Forelimb muscle (tissue), 1 donor: Measurements from ENCODE around the gene IRAK2. TPM values are rescaled to one million over a fixed set of nuclear protein-coding genes. Genes with fewer than 3 reads are reported as not detected.
"Not testable (repeated sequence)": the region's sequence is repeated elsewhere in the genome, so short reads cannot be mapped to it uniquely, and the experiment has no call there.

ENCODE experiments used
- DNase-seq: peaks from one replicate; pipeline ENCODE4 v3.0.0-alpha.2; 2013; ENCODE audit warnings: low read depth
- polyA plus RNA-seq: library from polyadenylated mRNA; unstranded; fragments of 120-200 nt; gene quantifications from one replicate; pipeline ENCODE4 v1.2.1, GENCODE V29; 2013; ENCODE audit not compliant: insufficient read length

The IRAK2 gene
- polyA plus RNA-seq, 1 donor, result 0.94 TPM

DNA sequence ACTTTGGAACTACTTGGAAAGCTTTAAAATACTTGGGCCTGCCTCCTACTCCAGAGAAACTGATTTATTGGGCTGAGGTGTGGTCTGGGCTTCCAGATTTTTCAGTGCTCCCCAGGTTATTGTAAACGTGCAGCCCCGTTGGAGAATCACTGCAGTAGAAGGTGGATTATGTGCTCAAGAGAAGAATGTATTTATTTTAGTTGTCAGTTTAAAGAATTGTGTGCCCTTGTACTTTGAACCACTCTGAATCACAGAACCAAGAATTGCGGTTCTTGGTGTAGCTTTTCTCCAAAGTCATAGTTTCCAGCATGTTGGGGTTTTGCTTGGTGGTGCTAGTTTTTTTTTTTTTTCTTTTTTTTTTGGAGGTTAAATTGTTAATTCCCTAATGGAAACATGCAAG lies 85.1 kb downstream of the IRAK2 start:
- no peak for DNase-seq

DNA sequence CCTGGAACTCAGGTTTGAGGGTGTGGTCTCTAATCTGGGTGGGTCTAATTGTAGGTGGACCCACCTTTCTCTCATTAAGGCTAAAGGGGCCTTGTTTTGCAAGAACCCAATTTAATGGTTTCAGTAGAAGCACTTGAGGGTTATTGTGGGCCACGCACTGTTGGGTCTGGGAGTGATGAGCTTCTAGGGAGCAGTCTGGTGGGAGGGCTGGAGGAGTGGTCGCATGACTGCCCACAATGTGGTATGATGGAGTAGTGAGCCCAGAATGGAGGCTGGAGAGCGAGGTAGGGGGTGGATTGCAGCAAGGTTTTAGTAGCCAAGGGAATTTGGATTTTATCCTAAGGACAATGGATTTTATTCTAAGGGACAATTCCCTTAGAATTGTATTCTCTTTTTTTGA lies 86.3 kb downstream of the IRAK2 start:
- DNase-seq, result no peak

DNA sequence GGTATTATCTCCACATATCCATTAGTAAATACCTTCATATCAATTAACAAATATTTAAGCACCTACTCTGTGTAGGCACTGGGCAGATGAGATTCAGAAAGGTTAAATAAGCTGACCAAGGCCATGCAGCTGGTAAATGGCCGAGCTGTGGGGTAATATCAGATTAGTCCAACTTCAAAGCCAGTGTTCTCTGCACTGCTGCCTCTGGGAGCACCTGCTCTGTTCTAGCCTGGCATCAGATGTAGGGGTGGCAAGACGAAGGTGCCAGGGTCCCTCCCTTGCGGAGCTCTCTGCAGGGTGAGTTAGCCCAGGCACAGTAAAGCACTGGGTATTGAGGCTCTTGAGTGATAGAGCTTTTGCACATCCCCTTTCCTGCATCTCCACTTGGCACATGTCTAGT lies 89.0 kb downstream of the IRAK2 start:
- DNase-seq, result no peak

DNA sequence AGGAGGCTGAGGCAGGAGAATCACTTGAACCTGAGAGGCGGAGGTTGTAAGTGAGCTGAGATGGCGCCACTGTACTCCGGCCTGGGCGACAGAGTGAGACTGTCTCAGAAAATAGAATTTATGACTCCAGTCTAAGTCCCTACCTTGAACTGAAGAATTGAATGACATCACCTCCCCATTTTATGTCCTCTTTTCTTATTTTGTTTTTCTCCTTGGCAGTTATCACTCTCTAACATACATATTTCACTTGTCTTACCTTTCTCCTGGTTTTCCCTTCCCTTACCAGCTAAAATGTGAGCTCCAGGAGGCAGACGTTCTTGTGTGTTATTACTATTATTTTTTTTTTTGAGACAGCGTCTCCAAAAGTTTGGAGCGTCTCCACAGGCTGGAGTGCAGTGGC lies 91.1 kb downstream of the IRAK2 start:
- no peak for DNase-seq

DNA sequence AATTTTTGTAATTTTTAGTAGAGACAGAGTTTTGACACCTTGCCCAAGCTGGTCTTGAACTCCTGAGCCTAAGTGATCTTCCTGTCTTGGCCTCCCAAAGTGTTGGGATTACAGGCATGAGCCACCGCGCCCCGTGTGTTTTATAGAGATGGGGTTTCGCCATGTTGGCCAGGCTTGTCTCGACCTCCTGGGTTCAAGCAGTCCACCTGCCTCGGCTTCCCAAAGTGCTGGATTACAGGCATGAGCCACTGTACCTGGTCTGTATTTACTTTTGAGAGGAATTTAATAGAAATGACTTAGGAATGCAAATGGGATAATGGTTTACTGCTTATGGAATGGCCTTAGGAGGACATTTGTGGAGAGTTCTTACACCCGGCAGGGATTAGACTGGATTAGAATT lies 94.3 kb downstream of the IRAK2 start:
- DNase-seq, result no peak

DNA sequence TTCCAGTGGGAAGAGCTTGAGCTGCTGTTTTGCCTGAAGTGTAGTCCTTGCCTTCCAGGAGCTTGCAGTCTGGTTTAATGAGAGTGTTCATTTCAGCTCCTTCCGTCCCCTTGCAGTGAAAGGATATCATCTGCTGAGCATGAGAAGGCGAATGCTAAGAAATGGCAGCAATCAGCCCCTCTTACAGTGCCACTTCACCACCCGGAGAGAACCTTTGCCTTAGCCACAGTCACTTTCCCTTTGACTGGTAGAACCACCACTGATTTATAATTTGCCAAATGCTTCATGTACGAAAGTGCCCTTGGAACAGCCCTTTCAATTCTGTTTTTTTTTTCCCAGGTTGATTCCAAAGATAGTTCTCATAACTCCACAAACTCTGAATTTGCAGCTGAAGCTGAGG lies 95.1 kb downstream of the IRAK2 start:
- no peak for DNase-seq

DNA sequence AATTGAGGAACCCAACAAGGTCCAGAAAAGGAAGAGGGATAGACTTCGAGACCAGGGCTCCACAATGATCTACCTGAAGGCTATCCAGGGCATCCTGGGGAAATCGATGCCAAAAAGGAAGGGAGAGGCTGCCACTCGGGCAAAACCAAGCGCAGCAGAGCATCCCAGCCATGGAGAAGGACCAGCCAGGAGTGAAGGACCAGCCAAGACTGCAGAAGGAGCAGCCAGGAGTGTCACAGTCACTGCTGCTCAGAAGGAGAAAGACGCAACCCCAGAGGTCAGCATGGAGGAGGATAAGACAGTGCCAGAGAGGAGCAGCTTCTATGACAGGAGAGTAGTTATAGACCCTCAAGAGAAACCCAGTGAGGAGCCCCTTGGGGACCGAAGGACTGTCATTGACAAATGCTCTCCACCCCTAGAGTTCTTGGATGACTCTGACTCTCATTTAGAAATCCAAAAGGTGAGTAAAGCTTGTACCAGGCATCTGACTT lies 95.5 kb downstream of the IRAK2 start:
- no peak for DNase-seq

DNA sequence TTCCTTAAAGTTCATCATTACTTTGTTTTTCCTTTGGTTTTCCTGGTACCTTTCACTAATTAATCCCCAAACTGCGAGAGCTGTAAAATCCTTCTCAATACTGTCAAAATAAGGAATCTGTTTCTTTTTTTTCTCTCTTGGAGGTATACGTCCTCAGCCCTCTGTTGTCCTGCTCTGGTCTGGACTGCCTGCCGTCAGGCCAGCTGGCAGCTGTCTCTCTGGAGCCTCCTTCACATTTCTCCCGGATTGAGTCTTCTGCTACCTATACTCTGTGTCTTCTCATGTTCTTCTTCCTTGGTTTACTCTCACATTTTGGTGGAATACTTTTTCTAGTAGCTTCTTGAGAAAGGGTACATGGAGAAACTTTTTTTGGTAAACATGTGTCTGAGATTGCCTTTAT lies 97.3 kb downstream of the IRAK2 start:
- DNase-seq, result no peak

DNA sequence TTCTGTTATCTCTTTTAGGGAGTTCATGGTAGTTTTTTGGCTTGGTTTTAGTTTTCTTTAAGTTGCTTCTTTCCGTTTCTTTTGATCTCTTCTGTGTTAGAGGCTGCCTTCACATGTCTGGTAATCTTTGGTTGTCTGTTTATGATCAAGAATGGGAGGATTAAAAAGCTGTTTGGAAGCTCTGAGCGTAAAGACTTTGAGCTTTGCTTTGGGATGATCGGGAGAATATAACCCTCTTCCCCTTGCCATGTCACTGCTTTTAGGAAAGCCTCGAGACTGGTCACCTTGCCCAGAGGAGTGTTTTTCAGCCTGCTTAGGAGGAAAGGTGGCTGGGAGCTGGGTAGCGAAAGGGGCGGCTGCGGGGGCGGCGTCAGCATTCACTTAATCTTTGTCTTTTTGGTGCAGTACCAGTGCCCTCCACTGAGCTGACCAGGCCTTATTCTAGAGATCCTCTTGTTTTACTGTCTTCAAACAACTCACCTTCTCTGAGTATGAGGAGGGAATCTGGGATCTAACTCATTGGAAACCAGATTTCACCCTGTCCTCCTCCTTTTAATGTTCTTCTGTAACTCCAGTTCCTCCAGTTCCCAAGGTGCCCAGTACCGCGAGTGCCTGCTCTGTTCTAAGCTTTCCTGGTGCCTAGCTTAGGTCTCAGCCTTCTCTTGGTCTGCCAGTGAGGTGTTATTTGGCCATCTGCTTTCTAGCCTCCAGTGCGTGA lies 99.1 kb downstream of the IRAK2 start:
- no peak for DNase-seq

DNA sequence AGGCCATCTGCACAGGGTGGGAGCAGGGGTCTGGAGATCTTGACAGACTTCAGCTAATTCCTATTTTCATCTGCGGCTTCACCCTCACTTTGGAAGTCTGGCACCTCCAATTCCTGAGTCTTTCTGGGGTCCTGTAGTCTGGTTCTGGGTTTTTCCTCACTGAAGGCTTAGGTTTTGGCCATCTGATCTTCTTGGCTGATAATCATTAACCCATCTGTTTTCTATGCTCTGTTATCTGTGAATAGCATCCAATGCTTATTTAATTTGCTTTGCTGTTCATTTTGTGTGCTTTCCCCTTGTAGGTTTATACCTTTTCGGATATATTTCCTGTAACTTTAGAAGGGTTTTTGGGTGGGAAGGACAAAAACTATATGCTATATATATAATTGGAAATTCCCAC lies 101.1 kb downstream of the IRAK2 start:
- DNase-seq, result no peak

DNA sequence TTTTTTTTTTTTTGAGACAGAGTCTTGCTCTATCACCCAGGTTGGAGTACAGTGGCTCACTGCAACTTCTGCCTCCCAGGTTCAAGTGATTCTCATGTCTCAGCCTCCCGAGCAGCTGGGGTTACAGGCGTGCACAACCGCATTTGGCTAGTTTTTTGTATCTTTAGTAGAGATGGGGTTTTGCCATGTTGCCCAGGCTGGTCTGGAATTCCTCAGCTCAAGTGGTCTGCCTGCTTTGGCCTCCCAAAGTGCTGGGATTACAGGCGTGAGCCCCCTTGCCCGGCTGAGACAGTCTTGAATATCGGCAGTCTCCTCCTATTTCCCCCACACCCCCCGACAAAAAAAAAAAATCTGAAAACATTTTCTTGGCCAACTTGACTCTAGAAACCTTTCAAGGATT lies 102.2 kb downstream of the IRAK2 start:
- DNase-seq, result not testable (repeated sequence)

DNA sequence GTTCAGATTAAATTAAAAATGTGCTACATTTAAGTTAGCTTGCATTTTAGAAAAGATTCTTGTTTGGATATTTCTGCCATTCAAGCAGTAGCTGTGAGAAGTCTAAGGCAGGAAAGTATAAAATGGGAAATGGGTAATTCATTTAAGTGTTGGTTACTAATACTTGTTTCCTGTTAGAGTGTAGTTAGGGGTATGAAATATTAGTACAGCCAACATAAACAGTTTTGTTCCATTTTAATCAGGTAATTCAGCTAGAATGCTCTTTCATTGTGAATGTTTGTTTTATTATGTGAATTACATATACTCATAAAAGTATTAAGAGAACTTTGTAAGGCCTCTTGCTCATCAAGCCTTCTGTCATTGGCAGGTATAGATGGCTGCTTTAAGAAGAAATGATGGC lies 103.4 kb downstream of the IRAK2 start:
- no peak for DNase-seq

DNA sequence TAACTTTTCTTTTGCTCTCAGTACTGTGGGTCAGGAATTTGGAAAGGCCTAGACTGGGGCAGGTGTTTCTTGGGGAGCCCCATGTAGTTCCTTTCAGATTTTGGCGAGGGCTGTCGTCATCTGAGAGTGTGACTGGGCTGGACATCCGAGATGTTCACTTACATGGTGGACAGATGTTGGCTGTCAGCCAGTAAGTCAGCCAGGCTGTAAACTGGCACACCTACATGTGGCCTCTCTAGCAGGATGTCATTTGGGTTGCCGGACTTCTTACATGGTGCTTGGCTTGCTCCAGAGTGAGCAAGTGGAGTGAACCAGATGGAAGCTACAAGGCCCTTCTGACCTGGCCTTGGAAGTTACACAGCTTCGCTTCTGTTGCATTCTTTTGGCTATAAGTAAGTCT lies 104.2 kb downstream of the IRAK2 start:
- no peak for DNase-seq

DNA sequence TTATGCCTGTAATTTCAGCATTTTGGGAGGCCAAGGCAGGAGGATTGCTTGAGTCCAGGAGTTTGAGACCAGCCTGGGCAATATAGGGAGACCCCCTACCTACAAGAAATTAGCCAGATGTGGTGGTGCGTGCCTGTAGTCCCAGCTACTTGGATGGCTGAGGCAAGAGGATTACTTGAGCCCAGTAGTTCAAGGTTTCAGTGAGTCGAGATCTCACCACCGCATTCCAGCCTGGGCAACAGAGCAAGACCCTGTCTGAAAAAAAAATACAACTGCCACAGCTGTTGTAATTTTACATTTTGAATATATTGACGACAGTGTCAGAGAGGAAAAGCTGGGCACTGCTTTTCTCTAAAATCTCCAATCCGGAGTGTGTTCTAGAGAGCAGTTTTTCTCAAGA lies 104.7 kb downstream of the IRAK2 start:
- DNase-seq, result no peak

DNA sequence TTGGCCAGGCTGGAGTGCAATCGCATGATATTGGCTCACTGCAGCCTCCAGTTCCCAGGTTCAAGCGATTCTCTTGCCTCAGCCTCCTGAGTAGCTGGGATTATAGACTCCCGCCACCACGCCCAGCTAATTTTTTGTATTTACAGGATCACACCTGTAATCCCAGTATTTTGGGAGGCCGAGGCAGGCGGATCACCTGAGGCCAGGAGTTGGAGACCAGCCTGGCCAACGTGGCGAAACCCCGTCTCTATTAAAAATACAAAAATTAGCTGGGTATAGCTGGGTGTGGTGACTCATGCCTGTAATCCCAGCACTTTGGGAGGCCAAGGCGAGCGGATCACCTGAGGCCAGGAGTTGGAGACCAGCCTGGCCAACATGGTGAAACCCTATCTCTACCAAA lies 107.8 kb downstream of the IRAK2 start:
- not testable (repeated sequence) for DNase-seq

DNA sequence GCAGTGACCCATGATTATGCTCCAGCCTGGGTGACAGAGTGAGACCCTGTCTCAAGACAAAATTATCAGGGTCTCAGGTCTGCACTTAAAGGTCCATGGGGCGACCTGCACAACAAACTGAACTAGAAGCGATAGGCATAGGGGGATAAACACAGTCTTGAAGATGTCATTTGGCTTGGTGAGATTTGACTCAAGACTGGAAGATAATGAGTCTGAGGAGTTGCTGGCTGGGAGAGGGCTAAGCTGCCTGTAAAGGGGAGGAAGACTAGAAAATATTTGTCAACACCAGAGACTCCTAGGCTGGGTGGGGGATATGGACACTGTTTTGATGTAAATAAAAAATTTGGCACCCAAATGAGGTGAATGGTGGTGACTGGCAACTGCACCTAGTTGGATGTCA lies 108.3 kb downstream of the IRAK2 start:
- no peak for DNase-seq

DNA sequence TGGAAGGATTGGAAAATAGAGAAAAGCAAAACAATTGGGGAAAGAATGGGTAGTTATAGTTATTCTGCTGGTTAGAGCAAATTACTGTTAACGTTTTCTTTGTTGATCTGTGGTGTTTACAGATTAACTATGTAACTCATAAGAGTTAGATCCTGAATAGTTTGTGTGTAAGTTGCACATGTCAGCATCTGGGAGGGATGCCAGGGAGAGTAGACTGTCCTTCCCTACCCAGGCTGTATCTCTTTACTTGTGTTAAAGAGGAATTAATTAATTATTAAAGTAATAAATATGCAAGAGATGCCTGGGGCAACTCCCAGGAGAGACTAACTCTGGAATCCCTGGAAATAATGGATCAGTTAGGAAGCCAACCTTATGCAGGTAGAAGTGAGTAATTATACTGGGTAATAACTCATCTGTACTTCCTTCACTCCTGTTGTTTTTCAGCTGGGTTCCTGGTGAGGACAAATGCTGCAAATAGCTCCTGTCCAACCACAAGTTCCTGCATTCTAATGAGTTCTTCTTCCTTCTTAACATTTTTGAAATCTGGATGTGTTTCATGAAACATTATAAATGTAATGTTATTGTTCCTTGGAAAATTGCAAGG lies 109.1 kb downstream of the IRAK2 start:
- DNase-seq, result no peak

DNA sequence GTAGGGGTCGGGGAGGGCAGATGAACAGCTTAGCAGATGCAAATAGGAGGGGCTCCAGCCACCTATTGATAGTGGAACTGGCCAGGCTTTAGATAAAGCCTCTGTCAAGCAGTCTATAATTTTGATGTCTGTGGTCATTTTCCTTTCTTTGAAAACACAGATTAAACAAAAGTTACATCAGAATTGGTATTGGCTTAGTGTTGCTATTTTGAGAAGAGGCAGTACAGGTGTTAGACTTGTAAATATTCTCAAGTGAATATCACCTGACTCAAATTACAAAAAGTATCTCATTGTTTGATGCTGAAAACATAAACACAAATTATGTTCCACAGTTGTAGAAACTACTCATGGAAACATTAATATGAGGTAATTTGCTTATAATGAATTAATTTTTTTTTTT lies 109.9 kb downstream of the IRAK2 start:
- no peak for DNase-seq

DNA sequence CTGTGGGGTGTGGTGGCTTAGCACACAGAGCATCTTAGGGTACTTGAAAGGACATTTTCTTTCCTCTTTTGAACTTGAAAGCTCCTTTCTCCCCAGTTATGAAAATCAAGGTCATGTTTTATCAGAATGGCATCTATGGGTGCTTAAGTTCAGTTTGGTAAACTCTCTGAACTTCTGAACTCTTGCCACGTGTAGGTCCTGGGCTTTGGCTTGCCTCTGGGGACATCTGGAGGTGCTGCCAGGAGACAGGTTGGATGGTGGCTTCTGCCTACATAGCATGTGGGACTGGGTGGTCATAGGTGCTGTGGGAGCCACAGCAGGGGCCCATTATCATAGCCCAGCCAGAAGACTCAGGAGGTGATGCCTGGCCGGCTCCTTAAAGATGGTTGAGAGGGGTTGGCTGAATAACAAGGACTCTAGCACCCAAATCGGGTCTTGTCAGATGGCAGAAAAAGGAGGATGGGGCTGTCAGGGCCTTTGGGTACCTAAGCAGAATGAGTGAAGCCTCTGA lies 112.5 kb downstream of the IRAK2 start:
- no peak for DNase-seq

DNA sequence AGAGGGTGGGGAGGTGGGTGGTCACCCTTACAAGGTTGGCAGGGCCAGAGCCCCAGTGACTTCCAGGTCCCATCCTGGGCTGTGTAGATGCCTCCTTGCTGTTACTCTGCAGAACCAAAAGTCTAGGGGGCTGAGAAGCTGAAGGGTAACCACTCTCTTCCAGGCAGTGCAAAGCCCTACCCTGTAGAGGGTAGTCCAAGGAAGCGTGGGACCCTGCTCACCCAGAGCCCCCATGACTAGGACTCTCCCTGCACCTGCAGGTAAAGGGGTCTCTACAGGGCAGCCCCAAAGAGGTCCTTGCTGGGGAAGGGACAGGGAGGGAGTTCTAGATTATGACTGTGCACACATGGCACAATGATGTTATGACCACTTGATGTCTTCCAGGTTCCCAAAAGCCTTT lies 113.8 kb downstream of the IRAK2 start:
- no peak for DNase-seq

DNA sequence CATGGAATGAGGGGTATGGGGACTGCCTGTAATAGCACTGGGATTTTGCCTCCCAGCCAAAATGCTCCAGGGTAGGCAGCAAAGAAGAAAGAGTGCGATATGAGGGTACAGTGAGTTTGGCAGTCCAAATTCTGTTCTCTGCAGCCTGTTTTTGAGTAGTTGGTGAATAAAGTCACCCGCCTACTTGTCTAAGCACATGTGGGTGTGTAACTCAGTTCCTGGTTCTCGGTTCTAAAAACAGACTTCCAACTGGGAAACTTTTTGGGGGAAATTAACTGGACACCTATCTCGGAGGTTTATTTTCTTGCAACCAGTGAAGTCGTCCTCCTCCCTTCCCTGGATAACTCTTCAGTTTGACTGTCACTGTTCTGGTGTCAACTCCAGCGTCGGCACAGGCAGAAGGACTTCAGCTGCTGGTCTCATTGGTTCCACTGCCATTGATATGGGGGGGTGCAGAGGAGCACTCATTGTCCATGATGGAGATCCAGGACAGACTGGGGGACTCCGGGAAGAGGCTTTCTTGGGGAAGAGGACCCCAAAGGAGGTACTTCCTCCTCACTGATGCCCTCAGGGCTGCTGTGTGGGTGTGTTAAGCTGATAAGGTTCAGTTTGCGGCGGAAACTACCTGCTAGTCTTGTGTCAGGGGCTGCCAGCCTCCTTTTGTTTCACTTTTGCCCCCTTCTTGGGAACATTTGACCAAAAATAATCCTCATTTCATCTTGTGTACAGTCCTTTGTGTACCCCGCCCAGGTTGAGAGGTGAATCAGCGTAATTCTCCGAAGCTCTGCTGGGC lies 114.9 kb downstream of the IRAK2 start:
- DNase-seq, result no peak

DNA sequence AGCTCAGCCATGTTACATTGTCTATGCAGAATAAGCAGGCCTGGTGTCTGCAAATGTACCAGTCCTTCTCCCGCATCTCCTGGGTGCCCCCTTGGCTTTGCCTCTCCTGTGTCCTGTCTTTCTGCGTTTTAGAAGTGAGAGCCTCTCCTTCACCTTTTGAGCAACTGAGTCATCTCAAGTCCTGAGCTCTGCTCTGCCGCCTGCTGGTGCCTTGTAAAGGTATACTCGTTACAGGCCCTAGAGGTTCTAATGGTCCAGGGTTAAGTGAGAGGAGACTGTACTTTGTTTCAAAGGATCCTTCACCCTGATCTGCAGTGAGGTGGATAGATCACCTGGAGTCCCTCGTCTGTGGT lies 115.4 kb downstream of the IRAK2 start:
- no peak for DNase-seq

DNA sequence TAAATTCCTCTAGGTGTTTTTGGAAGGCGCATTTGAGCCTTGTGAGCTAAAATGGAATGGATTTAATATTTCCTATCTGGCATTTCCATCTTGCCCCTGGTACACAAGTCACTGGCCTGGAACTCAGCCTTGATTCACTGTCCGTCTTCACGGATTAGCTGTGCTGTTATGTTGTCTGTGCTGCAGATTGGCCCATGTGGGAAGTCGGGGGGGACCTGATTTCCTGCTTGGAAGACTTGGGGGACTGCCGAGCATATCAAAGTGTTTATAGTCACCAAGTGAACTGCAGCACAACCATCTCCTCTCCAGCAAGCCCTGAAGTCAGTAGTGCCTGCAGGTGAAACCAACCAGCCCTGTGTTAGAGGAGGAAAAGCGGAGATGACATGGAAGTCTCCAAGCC lies 115.9 kb downstream of the IRAK2 start:
- DNase-seq, result no peak
